GM12878 (cell line): ENCODE data around the gene CTSD.

Experiments
- CHD4 ChIP-seq: fragments of 200-600 bp; sonication (generic); IDR thresholded peaks from 2 replicates; pipeline ENCODE4 v1.6.1; 2016; ENCODE audit warnings: mild to moderate bottlenecking
- CTCF ChIP-seq, 3 experiments: IDR thresholded peaks in 2 of 3; conservative IDR thresholded peaks in 1 of 3; 2 replicates each; pipeline ENCODE4 v1.5.1; 2011; ENCODE audit warnings: low read depth in 3 of 3, low read length in 3 of 3, mild to moderate bottlenecking in 3 of 3, control low read depth in 2 of 3, moderate library complexity in 2 of 3, inconsistent platforms in 1 of 3, mixed read lengths in 1 of 3; ENCODE audit not compliant: control insufficient read depth in 2 of 3, insufficient read depth in 1 of 3; ENCODE audit errors: extremely low read depth in 1 of 3
- ESRRA ChIP-seq: IDR thresholded peaks from 2 replicates; pipeline ENCODE4 v1.6.1; 2012; ENCODE audit warnings: mild to moderate bottlenecking, low read length, improper control_type of control experiment
- POLR2A ChIP-seq: IDR thresholded peaks from 2 replicates; pipeline ENCODE4 v1.6.1; 2011; ENCODE audit warnings: low read depth, mild to moderate bottlenecking, low read length
- PRDM15 ChIP-seq: fragments of 450-650 bp; formaldehyde crosslinking; IDR thresholded peaks from 2 replicates; pipeline ENCODE4 v1.4.0; 2020; ENCODE audit warnings: mild to moderate bottlenecking, moderate library complexity
- RFX5 ChIP-seq: IDR thresholded peaks from 2 replicates; pipeline ENCODE4 v1.6.1; 2011; ENCODE audit warnings: low read depth, low read length, improper control_type of control experiment
- SPI1 ChIP-seq: IDR thresholded peaks from 2 replicates; pipeline ENCODE4 v1.6.1; 2011; ENCODE audit warnings: low read depth, mild to moderate bottlenecking, low read length, moderate library complexity, borderline replicate concordance; ENCODE audit not compliant: insufficient read depth
- TARDBP ChIP-seq: IDR thresholded peaks from 2 replicates; pipeline ENCODE4 v1.6.1; 2016; ENCODE audit warnings: borderline replicate concordance
- ZBED1 ChIP-seq: IDR thresholded peaks from 2 replicates; pipeline ENCODE4 v1.6.1; 2016; ENCODE audit warnings: borderline replicate concordance
- ZBTB33 ChIP-seq: fragments of 450-650 bp; IDR thresholded peaks from 2 replicates; pipeline ENCODE4 v1.6.1; 2017; ENCODE audit warnings: mild to moderate bottlenecking

GRCh38 chr11:1770528-1770927 is 6.8 kb upstream of the CTSD start:
- no peak for TF ChIP-seq TARDBP
- TF ChIP-seq POLR2A: no peak
- TF ChIP-seq CTCF (IDR thresholded peaks at IDR 0.05 in 2 of 3, conservative IDR thresholded peaks at IDR 0.05 in 1 of 3; ENCODE audit: control insufficient read depth in 2 of 3, extremely low read depth in 1 of 3, insufficient read depth in 1 of 3, low read depth in 3 of 3, low read length in 3 of 3): no peak
- TF ChIP-seq PRDM15 (CRISPR knock-in tag): no peak
- TF ChIP-seq CHD4: no peak
- TF ChIP-seq ZBED1: no peak
- TF ChIP-seq RFX5: no peak
- TF ChIP-seq SPI1: no peak
- TF ChIP-seq ZBTB33: no peak
- TF ChIP-seq ESRRA: no peak
